HepG2 (cell line): ENCODE data around the gene RPL37A. TPM values are rescaled to one million over a fixed set of nuclear protein-coding genes. Genes with fewer than 3 reads are reported as not detected.

Source experiments
- ATAC-seq: fragments of 200-7000 bp; cut with Tn5 transposase; 3 replicates; pipeline ENCODE4 v1.9.1; 2020; ENCODE audit warnings: mild to moderate bottlenecking, moderate library complexity
- BruUV-seq: library from RNA; stranded (reverse); fragments of 400-500 nt; replicated peaks from 2 replicates; lab custom pipeline; 2021; lab: Mats Ljungman, UMichigan
- CTCF ChIA-PET: fragments of 300-600 bp; formaldehyde crosslinking; extraction: SDS; loops from one replicate; lab custom pipeline; 2021; ENCODE audit warnings: low total read pairs, inconsistent platforms, low intra/inter-chr PET ratio; lab: Yijun Ruan, JAX
- POLR2A ChIA-PET: fragments of 350-600 bp; sonication (Branson Sonifier 250); formaldehyde crosslinking; loops from one replicate; lab custom pipeline; 2020; ENCODE audit warnings: antibody characterized with exemption, inconsistent platforms; lab: Yijun Ruan, JAX
- DNase-seq: peaks from one replicate; pipeline ENCODE4 v3.0.0-alpha.2; 2015; ENCODE audit warnings: low spot score
- FAIRE-seq: peaks from 3 replicates; lab custom pipeline; 2011; peaks lifted over from hg19 to GRCh38; lab: Jason Lieb, UNC
- H2AFZ ChIP-seq: one replicate; pipeline ENCODE4 v1.6.1; 2011; ENCODE audit warnings: low read length, inconsistent platforms
- H3K27ac ChIP-seq: fragments of 300-600 bp; 3 replicates; pipeline ENCODE4 v1.8.0; 2011; ENCODE audit warnings: mixed run types, mild to moderate bottlenecking, mixed read lengths, low read length, inconsistent platforms; ENCODE audit not compliant: insufficient read depth; ENCODE audit errors: extremely low read length
- H3K27me3 ChIP-seq, 2 experiments: fragments of 200-600 bp in 1 of 2; 2 replicates in 1 of 2; 3 replicates in 1 of 2; pipeline versions ENCODE4 v1.6.0 to v1.8.0; 2011; ENCODE audit warnings: low read length in 2 of 2, mild to moderate bottlenecking in 2 of 2, moderate library complexity in 2 of 2, inconsistent platforms in 1 of 2; ENCODE audit not compliant: insufficient read depth in 2 of 2, control insufficient read depth in 1 of 2
- H3K36me3 ChIP-seq, 2 experiments: fragments of 200-600 bp in 1 of 2; replicated peaks in 1 of 2; 2 replicates in 1 of 2; 3 replicates in 1 of 2; pipeline versions ENCODE4 v1.5.1 to v1.8.0; 2011; ENCODE audit warnings: low read length in 2 of 2, inconsistent platforms in 1 of 2; ENCODE audit not compliant: insufficient read depth in 2 of 2, control insufficient read depth in 1 of 2
- H3K4me1 ChIP-seq: 2 replicates; pipeline ENCODE4 v1.5.1; 2012; ENCODE audit warnings: low read length, inconsistent platforms; ENCODE audit not compliant: insufficient read depth
- H3K4me2 ChIP-seq: 2 replicates; pipeline ENCODE4 v1.6.0; 2011; ENCODE audit warnings: low read depth, low read length, inconsistent platforms
- H3K4me3 ChIP-seq, 3 experiments: fragments of 200-600 bp in 1 of 3; sonication (generic), shearing (Covaris generic) in 1 of 3; replicated peaks in 1 of 3; 2 replicates each; pipeline ENCODE4 v1.5.1; 2011 to 2016; ENCODE audit warnings: low read length in 3 of 3, inconsistent platforms in 2 of 3, low read depth in 2 of 3, mild to moderate bottlenecking in 2 of 3, control low read depth in 1 of 3, mixed read lengths in 1 of 3; ENCODE audit not compliant: insufficient read depth in 1 of 3
- H3K79me2 ChIP-seq: one replicate; pipeline ENCODE4 v1.6.1; 2011; ENCODE audit warnings: low read length, inconsistent platforms; ENCODE audit not compliant: insufficient read depth
- H3K9ac ChIP-seq: 2 replicates; pipeline ENCODE4 v1.6.0; 2011; ENCODE audit warnings: mild to moderate bottlenecking, low read depth, low read length, inconsistent platforms; ENCODE audit not compliant: insufficient read depth
- H3K9me3 ChIP-seq: 2 replicates; pipeline ENCODE4 v1.5.1; 2012; ENCODE audit warnings: mild to moderate bottlenecking, low read length
- H4K20me1 ChIP-seq: 2 replicates; pipeline ENCODE4 v1.6.0; 2011; ENCODE audit warnings: inconsistent platforms, mild to moderate bottlenecking, low read length, moderate library complexity; ENCODE audit not compliant: insufficient read depth
- CREB1 ChIP-seq, 2 experiments: fragments of 450-650 bp in 1 of 2; IDR thresholded peaks; 2 replicates each; pipeline ENCODE4 v1.6.1; 2016 to 2017; ENCODE audit warnings: control low read depth in 1 of 2, mild to moderate bottlenecking in 1 of 2, missing compliant biosample characterization in 1 of 2, missing genetic modification characterization in 1 of 2
- FLYWCH1 ChIP-seq: sonication (generic); formaldehyde crosslinking; IDR thresholded peaks from 2 replicates; pipeline ENCODE4 v1.8.1; 2023; ENCODE audit warnings: mild to moderate bottlenecking, missing genetic modification reagents
- FOSL2 ChIP-seq: sonication (generic); formaldehyde crosslinking; IDR thresholded peaks from 2 replicates; pipeline ENCODE4 v1.4.0; 2020; ENCODE audit warnings: missing genetic modification reagents
- LCORL ChIP-seq, 2 experiments: fragments of 450-650 bp in 1 of 2; sonication (generic) in 1 of 2; formaldehyde crosslinking in 1 of 2; IDR thresholded peaks; 2 replicates each; pipeline versions ENCODE4 v1.5.0 to v1.6.1; 2017 to 2020; ENCODE audit warnings: antibody characterized with exemption in 1 of 2, missing genetic modification reagents in 1 of 2
- MTA1 ChIP-seq: sonication (generic); formaldehyde crosslinking; IDR thresholded peaks from 2 replicates; pipeline ENCODE4 v1.4.0; 2020; ENCODE audit warnings: missing genetic modification reagents, mild to moderate bottlenecking, borderline replicate concordance
- SALL1 ChIP-seq: sonication (generic); formaldehyde crosslinking; IDR thresholded peaks from 2 replicates; pipeline ENCODE4 v1.8.0; 2022; ENCODE audit warnings: mild to moderate bottlenecking, missing genetic modification reagents
- SALL2 ChIP-seq: sonication (generic); formaldehyde crosslinking; IDR thresholded peaks from 2 replicates; pipeline ENCODE4 v1.8.1; 2023; ENCODE audit warnings: mild to moderate bottlenecking, missing genetic modification reagents, inconsistent platforms
- SCMH1 ChIP-seq: sonication (generic); formaldehyde crosslinking; IDR thresholded peaks from 2 replicates; pipeline ENCODE4 v1.9.0; 2021; ENCODE audit warnings: missing genetic modification reagents, mild to moderate bottlenecking, borderline replicate concordance
- TARDBP ChIP-seq: sonication (generic); formaldehyde crosslinking; IDR thresholded peaks from 2 replicates; pipeline ENCODE4 v1.8.0; 2022; ENCODE audit warnings: mild to moderate bottlenecking, missing genetic modification reagents
- YEATS4 ChIP-seq: sonication (generic); formaldehyde crosslinking; IDR thresholded peaks from 2 replicates; pipeline ENCODE4 v1.4.0; 2020; ENCODE audit warnings: missing genetic modification reagents, borderline replicate concordance
- ZMYM2 ChIP-seq: sonication (generic); formaldehyde crosslinking; IDR thresholded peaks from 2 replicates; pipeline ENCODE4 v1.8.0; 2022; ENCODE audit warnings: mild to moderate bottlenecking, missing genetic modification reagents
- ZNF282 ChIP-seq: fragments of 450-650 bp; IDR thresholded peaks from 2 replicates; pipeline ENCODE4 v1.6.1; 2018; ENCODE audit not compliant: partially characterized antibody
- ZNF710 ChIP-seq: sonication (generic); formaldehyde crosslinking; IDR thresholded peaks from 2 replicates; pipeline ENCODE4 v1.5.0; 2020; ENCODE audit warnings: mild to moderate bottlenecking, missing genetic modification reagents, borderline replicate concordance
- ZNF83 ChIP-seq: sonication (generic); formaldehyde crosslinking; IDR thresholded peaks from 2 replicates; pipeline ENCODE4 v1.4.0; 2020; ENCODE audit warnings: missing genetic modification reagents, mild to moderate bottlenecking, borderline replicate concordance
- ZNF839 ChIP-seq: sonication (generic); formaldehyde crosslinking; IDR thresholded peaks from 2 replicates; pipeline ENCODE4 v1.4.0; 2020; ENCODE audit warnings: missing genetic modification reagents, mild to moderate bottlenecking, borderline replicate concordance
- ZNF841 ChIP-seq: sonication (generic); formaldehyde crosslinking; IDR thresholded peaks from 2 replicates; pipeline ENCODE4 v1.8.1; 2023; ENCODE audit warnings: missing genetic modification reagents, borderline replicate concordance
- ZSCAN5A ChIP-seq: sonication (generic); formaldehyde crosslinking; IDR thresholded peaks from 2 replicates; pipeline ENCODE4 v1.8.0; 2022; ENCODE audit warnings: mild to moderate bottlenecking, missing genetic modification reagents, borderline replicate concordance
- WGBS: methylation state at CpG from one replicate; pipeline ENCODE4 v1.1.6; 2017; ENCODE audit warnings: low lambda C conversion rate; 5-methylcytosine and 5-hydroxymethylcytosine counted together
- in situ Hi-C: cut with HindIII; loops from 2 replicates; pipeline ENCODE4 v1.10.0; 2017; ENCODE audit warnings: low pct_unique_long_range_greater_than_20kb; ENCODE audit not compliant: extremely low pct_ligation_motif_present
- intact Hi-C: fragments of 100-400 bp; cut with micrococcal nuclease; formaldehyde crosslinking; loops from one replicate; pipeline ENCODE4 v1.10.0; 2022; ENCODE audit not compliant: unreplicated experiment
- polyA plus RNA-seq, 8 experiments: library from polyadenylated mRNA; depleted of rRNA in 3 of 8; stranded (reverse) in 7 of 8; unstranded in 1 of 8; fragments of >200 nt; fragmentation: Illumina TruSeq in 4 of 8; extraction: Trizol in 4 of 8; gene quantifications; 2 replicates each; pipeline versions ENCODE4 v1.2.1 to v1.2.3, GENCODE V29; 2011 to 2016; ENCODE audit warnings: low read depth in 4 of 8, missing spikeins in 1 of 8, mixed read lengths in 1 of 8; ENCODE audit not compliant: insufficient read depth in 1 of 8
- total RNA-seq, 5 experiments: library from RNA; depleted of rRNA; stranded (reverse); fragments of >200 nt; fragmentation: Illumina TruSeq; extraction: Trizol; gene quantifications; 2 replicates each; pipeline ENCODE4 v1.2.3, GENCODE V29; 2016; ENCODE audit warnings: low read depth in 1 of 5
- TF ChIP-seq, protein P1 (sequence below): sonication (generic); formaldehyde crosslinking; IDR thresholded peaks from 2 replicates; pipeline ENCODE4 v1.4.0; 2020; ENCODE audit warnings: missing genetic modification reagents
- TF ChIP-seq, protein P2 (sequence below): sonication (generic); formaldehyde crosslinking; IDR thresholded peaks from 2 replicates; pipeline ENCODE4 v1.4.0; 2020; ENCODE audit warnings: missing genetic modification reagents

The RPL37A gene
- total and polyA plus RNA-seq, 2 of the 13 experiments (the other 11 are each of a cell fraction or from before 2014, with no cell fraction given), result 6,902 to 7,910 TPM

DNA sequence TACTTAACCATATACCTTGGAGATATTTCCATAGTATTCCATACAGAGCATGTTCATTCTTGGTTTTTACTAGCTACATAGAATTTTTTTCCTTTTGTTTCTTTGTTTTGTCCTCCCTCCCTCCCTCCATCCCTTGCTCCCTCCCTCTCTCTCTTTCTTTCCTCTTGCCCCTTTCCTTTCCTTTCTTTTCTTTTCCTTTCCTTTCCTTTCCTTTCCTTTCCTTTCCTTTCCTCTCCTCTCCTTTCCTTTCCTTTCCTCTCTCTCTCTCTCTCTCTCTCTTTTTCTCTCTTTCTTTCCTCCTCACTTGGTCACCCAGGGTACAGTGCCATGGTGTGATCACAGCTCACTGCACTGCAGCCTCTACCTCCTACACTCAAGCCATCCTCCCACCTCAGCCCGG lies 28.3 kb downstream of the RPL37A start (continued):
- TF ChIP-seq LCORL (IDR thresholded peaks at IDR 0.05) (no peak), LCORL (CRISPR knock-in tag; IDR thresholded peaks at IDR 0.05) (no peak), MTA1 (CRISPR knock-in tag) (no peak), SALL1 (CRISPR knock-in tag) (no peak), SALL2 (CRISPR knock-in tag) (no peak)

DNA sequence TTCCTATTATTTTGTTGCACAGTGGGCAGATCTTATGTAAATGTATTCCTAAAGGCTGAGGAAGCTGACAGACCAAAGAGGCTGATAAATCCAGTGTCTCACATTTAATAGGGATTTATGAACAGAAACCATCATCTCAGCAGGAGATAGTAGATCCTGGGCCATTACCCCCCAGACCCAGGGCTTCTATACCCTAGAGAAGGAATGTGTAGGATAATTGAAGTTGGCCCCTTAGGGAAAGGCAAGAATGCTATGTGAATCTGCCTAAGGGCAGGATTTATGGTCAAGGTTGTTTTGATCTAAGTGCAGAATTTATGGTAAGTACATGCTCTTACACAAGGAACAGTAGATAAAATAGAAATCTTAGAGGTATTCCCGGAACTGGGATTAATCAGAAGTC lies 29.0 kb downstream of the RPL37A start:
- no peak overlapping the region for H3K9ac ChIP-seq
- H3K27me3 ChIP-seq, result no peaks in the 10 kb centered on the region
- H3K36me3 ChIP-seq, result no peaks in the 10 kb centered on the region
- FAIRE-seq (no peak), ATAC-seq (no peak), DNase-seq (no peak)
- 24% methylated on average over 1 of the region's 1 CpG for WGBS
- no peak overlapping the region for H3K4me2 ChIP-seq
- in situ Hi-C loops, result no loop called here
- intact Hi-C loops, result no loop called here
- no peaks in the 10 kb centered on the region for H3K79me2 ChIP-seq
- no peak overlapping the region for H3K27ac ChIP-seq
- no peak overlapping the region for H3K4me3 ChIP-seq
- no peaks in the 10 kb centered on the region for H3K9me3 ChIP-seq
- ChIA-PET POLR2A (no interaction called here), CTCF (no interaction called here)
- no peak overlapping the region for H2AFZ ChIP-seq
- no TSS peak for BruUV-seq
- peaks cover 28% of the 10 kb centered on the region for H3K4me1 ChIP-seq
- H4K20me1 ChIP-seq, result no peaks in the 10 kb centered on the region
- TF ChIP-seq CREB1 (IDR thresholded peaks at IDR 0.05) (no peak), CREB1 (CRISPR knock-in tag; IDR thresholded peaks at IDR 0.05) (no peak), YEATS4 (CRISPR knock-in tag) (no peak), ZSCAN5A (no peak), FOSL2 (no peak), FLYWCH1 (CRISPR knock-in tag) (no peak), ZNF282 (no peak), SCMH1 (no peak), TARDBP (CRISPR knock-in tag) (no peak), ZNF839 (no peak), ZNF841 (CRISPR knock-in tag) (no peak), ZMYM2 (CRISPR knock-in tag) (no peak), ZNF83 (CRISPR knock-in tag) (no peak), ZNF710 (CRISPR knock-in tag) (no peak)
- TF ChIP-seq, protein P1, sequence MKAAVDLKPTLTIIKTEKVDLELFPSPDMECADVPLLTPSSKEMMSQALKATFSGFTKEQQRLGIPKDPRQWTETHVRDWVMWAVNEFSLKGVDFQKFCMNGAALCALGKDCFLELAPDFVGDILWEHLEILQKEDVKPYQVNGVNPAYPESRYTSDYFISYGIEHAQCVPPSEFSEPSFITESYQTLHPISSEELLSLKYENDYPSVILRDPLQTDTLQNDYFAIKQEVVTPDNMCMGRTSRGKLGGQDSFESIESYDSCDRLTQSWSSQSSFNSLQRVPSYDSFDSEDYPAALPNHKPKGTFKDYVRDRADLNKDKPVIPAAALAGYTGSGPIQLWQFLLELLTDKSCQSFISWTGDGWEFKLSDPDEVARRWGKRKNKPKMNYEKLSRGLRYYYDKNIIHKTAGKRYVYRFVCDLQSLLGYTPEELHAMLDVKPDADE, result no peak
- TF ChIP-seq, protein P2, sequence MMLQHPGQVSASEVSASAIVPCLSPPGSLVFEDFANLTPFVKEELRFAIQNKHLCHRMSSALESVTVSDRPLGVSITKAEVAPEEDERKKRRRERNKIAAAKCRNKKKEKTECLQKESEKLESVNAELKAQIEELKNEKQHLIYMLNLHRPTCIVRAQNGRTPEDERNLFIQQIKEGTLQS (CRISPR knock-in tag), result no peak
